Left colon (tissue), 2 donors: ENCODE data around the gene AIF1L. TPM values are rescaled to one million over a fixed set of nuclear protein-coding genes. Genes with fewer than 3 reads are reported as not detected.
"Not testable (repeated sequence)": the region's sequence is repeated elsewhere in the genome, so short reads cannot be mapped to it uniquely, and the experiment has no call there.

ENCODE experiments used
- ATAC-seq: fragments of 200-7000 bp; cut with Tn5 transposase; one replicate; pipeline ENCODE4 v1.9.1; 2020; ENCODE audit warnings: mild to moderate bottlenecking, moderate library complexity
- DNase-seq, 2 donors: peaks; one replicate each; pipeline ENCODE4 v3.0.0-alpha.2; 2020
- intact Hi-C, 2 donors: fragments of 100-400 bp; cut with DNase I in 1 of 2; cut with micrococcal nuclease in 1 of 2; formaldehyde crosslinking; loops; one replicate each; pipeline versions ENCODE4 v1.11.2 to v1.14.0; 2022; cut with DNase I, micrococcal nuclease
- total RNA-seq, 2 donors: library from RNA; stranded (reverse); fragmentation: NEBNext Ultra II Directional; extraction: Animal tissue kit (Norgen Biotek cat#: 25700); gene quantifications; one replicate each; pipeline ENCODE4 v1.2.1, GENCODE V29; 2021
- donor health status: DM: no; HTN: no; CAD: no.
- donor health status: DM: yes; HTN: yes; CAD: no.

Gene AIF1L
- total RNA-seq, 2 donors from 2014 or later, result 2.7 to 3.7 TPM

DNA sequence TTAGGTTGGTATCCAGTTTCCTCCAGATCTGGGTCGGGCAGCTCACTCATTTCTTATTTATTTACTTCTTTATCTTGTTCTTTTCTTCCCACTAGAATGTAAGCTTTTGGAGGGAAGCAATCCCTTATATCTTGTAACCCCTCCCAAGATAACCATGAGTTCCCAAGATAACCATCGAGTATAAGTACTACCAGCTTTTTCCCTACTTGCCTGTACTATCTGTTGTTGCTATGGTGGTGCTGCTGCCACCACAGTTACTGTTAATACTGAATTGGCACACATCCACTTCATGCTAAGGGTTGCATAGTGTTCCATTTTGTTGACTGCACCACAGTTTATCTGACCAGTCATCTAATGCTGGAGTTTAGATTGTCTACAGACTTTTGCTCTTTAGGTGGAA lies 48.9 kb downstream of the AIF1L start:
- intact Hi-C loops, result no loop called here
- ATAC-seq (no peak), DNase-seq (no peak)

DNA sequence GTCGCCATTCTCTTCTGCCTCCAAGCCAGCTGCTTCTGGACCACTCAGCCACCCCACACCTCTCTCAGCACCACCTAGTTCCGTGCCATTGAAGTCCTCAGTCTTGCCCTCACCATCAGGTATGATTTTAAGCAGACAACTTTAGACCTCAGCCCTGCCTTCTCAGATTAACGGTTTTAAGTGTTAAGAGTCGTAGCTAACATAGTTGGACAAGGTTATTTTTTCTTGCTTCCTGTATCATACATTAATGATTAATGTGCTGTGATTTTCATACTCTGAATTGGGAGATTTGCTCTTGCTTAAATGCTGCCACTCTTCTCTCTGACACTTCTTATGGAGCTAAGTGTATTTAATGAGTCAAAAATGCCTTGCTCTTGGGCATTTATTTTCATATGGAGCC lies 49.9 kb downstream of the AIF1L start:
- DNase-seq (no peak), ATAC-seq (no peak)
- intact Hi-C loops, result no loop called here

DNA sequence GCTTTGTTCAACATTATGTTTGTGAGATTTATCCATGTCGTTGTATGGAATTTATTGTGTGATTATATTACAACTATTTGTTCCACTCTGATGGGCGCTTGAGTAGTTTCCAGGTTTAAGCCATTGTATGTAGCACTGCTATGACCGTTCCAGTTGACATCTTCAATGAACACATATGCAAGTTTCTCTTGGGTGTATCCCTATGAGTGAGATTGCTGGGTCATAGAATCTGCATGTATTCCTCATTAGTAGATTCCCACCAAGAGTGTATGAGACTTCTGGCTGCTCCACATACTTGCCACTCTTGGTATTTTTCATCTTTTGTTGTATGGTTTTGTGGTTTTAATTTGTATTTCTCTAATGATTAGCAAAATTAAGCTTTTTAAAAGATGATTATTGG lies 51.9 kb downstream of the AIF1L start:
- DNase-seq, result no peak
- intact Hi-C loops, result no loop called here
- ATAC-seq, result no peak

DNA sequence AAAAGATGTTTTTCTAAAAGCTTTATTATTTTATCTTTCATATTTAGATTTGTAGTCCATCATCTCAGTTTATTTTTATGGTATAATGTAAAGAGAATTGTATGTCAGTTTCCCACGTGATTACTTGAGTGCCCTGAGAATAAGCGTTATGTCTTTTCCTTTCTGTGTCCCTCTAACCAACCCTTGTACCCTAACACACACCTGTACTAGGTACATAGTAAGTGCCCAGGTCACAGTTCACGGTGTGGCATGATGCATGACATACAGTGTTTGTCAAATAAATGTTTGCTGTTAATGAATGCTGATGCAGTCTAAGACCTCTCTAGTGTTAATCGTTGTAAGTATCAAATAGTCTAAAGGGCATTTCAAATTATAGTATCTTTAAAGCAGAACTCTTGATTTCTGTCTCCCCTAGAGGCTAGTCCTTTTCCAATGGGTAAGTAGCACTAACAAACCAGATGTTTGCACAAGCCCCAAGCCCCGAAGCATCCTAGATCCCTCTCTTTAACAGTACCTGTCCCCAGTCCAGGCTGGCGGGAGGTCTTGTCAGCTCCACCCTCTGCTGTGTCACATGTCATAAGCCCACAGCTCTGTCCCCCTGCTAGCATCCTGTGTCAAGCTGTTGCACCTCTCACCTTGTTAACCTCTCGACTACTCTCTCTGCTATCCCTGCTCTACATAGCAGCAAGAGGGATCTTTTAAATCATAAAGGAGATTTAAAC lies 52.8 kb downstream of the AIF1L start:
- intact Hi-C loops, result no loop called here
- ATAC-seq (no peak), DNase-seq (no peak)

DNA sequence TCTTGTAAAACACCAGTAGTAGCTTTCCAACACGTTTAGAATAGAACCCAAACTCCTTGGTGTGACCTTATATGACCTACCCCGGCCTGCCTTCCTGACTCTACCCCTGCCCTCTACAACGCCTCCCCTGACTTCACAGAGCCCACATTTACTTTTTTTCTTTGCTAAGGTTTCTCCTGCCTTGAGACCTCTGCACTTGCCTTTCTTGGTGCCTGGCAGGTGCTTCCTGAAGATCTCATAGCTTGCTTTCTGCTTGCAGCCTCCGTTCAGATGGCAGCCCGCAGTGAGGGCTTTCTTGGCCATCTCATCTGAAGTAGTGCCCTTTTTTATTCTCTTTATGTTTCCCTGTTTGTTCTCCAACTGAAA lies 53.3 kb downstream of the AIF1L start:
- DNase-seq (no peak), ATAC-seq (no peak)
- intact Hi-C loops, result no loop called here

DNA sequence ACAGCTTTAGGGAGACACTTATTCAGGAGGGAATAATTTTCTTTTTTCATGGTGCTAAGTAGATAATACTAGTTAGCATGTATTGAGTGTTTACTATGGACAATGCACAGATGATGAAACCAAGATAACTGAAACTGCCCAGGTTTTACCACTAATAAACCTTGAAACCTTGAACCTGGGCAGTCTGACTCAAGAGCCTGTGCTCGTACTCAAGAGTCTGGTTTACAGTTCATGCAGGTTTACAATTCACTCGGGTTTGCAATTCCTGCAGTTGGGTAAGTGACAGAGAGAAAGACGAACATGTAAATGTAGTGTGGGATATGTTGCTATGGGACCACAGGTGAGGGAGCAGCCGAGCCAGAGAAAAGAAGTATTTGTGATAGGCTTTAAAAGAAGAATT lies 57.3 kb downstream of the AIF1L start:
- DNase-seq (no peak), ATAC-seq (no peak)
- intact Hi-C loops, result no loop called here

DNA sequence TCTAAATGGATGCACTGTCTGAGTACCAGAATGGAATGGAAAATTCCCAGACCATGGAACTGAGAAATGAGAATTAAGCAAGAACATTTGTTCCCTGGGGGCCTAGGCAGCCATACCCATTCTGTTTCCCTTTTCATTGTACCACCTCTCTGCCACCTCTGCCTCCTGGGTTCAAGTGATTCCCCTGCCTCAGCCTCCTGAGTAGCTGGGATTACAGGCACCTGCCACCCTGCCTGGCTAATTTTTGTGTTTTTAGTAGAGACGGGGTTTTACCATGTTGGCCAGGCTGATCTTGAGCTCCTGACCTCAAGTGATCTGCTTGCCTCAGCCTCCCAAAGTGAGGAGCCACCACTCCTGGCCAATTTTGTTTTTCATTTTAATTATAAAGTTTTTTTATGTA lies 62.3 kb downstream of the AIF1L start:
- ATAC-seq, DNase-seq, intact Hi-C loops: not testable (repeated sequence)

DNA sequence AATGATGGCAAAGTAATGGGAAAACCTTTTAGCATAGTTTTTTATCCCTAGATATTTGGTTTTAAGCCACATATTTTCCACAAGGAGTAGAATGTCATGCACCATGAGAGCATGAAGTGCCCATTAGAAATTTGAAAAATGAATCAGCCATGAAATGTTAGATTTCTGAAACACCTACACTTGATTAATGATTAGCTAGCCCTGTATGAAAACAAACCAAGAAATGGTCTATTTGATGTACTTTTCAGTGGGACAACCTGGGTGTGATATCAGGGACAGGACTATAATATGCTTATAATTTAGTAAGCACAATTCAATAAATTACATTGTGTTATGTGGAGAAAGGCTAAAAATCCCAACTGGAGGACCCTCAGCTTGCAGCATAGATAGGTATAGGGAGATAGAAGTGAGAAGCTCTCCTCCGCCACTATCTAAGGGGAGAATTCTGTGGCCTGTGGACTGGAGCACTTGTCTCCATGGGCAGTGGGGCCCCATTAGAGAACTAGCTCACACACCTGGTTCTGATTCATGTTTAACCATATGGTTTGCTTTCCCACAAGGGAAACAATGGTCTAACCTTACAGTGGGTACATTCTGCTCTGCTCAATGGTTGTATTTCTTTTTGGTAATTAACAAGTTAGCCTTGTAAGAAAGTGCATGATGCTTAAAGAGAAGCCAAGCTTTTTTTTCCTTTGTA lies 64.2 kb downstream of the AIF1L start:
- no peak for ATAC-seq

DNA sequence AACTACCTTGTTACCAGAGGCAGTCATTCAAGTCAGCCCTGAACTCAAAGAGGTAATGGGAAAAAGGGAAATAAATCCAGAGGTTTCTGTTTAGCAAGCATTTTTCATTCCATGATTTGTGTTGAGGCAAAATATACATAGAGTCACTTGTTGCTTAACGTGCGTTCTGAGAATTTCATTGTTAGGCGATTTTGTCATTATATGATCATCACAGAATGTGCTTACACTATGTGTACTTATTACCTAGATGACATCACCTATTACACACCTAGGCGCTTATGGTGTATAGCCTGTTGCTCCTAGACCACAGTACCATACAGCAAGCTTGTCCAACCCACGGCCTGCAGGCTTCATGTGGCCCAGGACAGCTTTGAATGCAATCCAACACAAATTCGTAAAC lies 65.3 kb downstream of the AIF1L start:
- ATAC-seq, result no peak
- DNase-seq, result no peak
- intact Hi-C loops, result no loop called here

More for the DNA sequence above, 64.2 kb downstream of the AIF1L start:
- DNase-seq, result no peak
- intact Hi-C loops, result no loop called here

DNA sequence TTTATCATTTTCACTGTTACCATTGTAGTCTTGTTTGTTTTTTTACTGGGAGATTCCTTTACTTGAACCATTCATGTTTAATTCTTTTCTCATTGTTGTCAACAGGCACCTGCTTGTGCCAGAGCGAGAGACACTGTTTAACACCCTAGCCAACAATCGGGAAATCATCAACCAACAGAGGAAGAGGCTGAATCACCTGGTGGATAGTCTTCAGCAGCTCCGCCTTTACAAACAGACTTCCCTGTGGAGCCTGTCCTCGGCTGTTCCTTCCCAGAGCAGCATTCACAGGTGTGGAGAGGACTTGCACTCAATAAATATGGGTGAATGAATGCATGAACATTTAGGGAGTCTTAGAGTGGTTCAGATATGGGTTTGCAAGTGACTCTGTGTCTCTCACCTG lies 66.6 kb downstream of the AIF1L start:
- intact Hi-C loops, result no loop called here
- peak; percentile 69 for ATAC-seq
- no peak for DNase-seq

DNA sequence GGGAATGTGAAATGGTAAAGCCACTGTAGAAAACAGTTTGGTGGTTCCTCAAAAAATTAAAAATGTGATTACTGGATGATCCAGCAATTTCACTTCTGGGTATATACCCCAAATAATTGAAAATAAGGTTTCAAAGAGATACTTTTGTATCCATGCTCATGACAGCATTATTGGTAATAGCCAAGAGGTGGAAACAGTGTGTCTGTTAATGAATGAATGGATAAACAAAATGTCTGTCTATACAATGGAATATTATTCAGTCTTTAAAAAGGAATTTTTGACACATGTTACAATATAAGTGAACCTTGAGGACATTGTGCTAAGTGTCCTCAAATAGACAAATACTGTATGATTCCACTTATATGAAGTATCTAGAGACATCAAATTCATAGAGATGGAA lies 69.2 kb downstream of the AIF1L start:
- no peak for ATAC-seq
- intact Hi-C loops, result no loop called here
- no peak for DNase-seq

DNA sequence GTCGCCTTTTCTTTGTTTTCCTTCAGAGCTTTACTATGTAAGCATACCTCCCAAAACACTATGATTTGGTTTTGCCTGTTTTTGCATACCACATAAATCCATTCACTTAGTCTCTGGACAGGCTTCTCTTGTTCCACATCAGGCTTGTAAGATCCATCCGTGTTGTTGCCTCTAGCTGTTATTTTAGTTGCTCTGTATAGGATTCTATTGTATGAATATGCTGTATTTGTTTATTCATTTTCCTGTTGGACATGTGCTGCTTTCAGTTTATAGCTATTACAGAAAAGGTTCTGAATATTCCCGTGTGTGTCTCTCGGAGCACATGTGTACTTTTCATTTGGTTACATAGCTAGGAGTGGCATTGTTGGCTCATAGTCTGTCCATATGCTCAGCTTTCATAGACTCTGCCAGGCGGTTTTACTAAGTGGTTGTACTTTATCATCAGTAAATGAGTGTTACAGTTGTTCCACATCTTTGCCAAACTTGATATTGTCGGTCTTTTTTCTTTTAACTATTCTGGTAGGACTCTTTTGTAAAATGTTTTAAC lies 70.9 kb downstream of the AIF1L start:
- intact Hi-C loops, result no loop called here
- ATAC-seq (peak; percentile 96), DNase-seq (no peak)

DNA sequence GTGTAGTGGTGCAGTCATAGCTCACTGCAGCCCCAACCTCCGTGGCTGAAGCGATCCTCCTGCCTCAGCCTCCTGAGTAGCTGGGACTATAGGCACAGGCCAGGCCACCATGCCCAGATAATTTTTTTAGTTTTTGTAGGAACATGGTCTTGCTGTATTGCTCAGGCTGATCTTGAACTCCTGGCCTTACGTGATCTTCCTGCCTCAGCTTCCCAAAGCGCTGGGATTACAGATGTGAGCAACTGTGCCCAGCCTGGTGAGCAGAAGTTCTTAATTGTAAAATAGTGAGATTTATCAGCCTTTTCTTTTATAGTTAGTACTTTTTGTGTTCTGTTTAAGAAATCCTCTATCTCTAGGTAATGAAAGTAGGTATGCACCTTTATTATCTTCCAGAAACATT lies 71.6 kb downstream of the AIF1L start:
- ATAC-seq, result peak; percentile 15
- intact Hi-C loops, result no loop called here

DNA sequence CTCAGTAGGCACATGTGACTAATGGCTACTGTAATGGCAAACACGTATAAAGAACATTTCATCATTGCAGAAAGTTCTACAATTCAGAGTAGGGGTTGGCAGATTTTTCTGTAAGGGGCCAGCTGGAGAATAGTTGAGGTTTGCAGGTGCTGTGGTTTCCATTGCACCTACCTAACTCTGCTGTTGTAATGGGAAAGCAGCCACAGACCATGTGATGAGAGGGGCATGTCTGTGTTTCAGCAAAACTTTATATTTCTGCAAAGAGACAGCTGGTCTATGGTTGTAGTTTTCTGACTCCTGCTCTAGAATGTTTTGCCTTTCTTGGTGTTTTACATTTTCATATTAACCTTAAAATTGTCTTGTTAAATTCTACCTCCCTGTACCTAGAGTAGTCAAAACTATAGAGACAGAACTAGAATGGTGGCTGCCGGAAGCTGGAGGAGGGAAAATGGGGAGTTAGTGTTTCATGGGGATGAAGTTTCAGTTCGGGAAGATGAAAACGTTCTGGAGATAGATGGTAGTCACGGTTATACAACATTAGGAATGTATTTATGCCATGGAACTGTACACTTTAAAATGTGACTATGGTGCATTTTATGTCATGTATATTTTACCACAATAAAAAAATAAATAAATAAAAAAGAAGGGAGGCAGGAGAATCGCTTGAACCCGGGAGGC lies 73.4 kb downstream of the AIF1L start:
- no peak for DNase-seq
- ATAC-seq, result no peak
- intact Hi-C loops, result no loop called here

More for the DNA sequence above, 71.6 kb downstream of the AIF1L start:
- no peak for DNase-seq

Other genes starting within 250 kb of the AIF1L start
- gene QRFP, start 199.7 kb upstream of the AIF1L start, total RNA-seq, result not detected
- gene FIBCD1, start 157.3 kb upstream of the AIF1L start, total RNA-seq, result 1 to 10 TPM; 7.9 to 9.6 TPM
- 1 to 10 TPM in 1 of 2 donors, under 1 TPM in 1; 0.82 to 1.3 TPM for gene LAMC3, start 87.4 kb upstream of the AIF1L start, total RNA-seq
- 10 to 100 TPM; 44.1 to 55.1 TPM for gene NUP214, start 29.1 kb downstream of the AIF1L start, total RNA-seq
- gene FAM78A, start 180.0 kb downstream of the AIF1L start, total RNA-seq, result 1 to 10 TPM in 1 of 2 donors, under 1 TPM in 1; 0.85 to 2.7 TPM
- 1 to 10 TPM in 1 of 2 donors, under 1 TPM in 1; 0.43 to 1.1 TPM for gene PLPP7, start 193.2 kb downstream of the AIF1L start, total RNA-seq